Activated CD8-positive, alpha-beta memory T cell treated with anti-CD3 and anti-CD28 coated beads, Interleukin-2, amount 50 U/mL, for 4 hours (primary cell): ENCODE data around the gene CCT3.
A peak's percentile ranks its signal among the peaks of the same experiment; 100 is the strongest.
"Not testable (repeated sequence)": the region's sequence is repeated elsewhere in the genome, so short reads cannot be mapped to it uniquely, and the experiment has no call there.

Source experiments
- DNase-seq: peaks from one replicate; pipeline ENCODE4 v3.0.0-alpha.2; 2020

The CCT3 gene

DNA sequence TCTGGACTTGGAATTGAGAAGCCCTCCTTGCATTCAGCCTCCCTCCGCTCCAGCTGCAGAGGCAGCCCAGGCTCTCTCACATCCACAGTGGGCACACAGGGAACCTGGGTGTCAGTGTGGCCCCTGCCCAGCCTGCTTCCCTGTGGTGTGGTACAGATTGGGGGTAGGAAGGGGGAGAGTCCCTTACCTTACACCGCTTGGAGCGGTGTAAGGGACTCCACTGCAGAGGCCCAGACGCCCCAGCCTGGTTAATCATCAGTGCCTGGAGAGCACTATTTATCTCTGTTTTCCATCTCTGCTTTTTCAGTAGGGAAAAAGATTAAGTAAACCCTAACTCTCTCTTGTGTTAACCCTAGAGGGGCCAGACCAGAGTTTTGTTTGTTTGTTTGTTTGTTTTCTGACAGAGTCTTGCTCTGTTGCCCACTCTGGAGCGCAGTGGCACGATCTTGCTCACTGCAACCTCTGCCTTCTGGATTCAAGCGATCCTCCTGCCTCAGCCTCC is 30.1 kb upstream of the CCT3 start:
- DNase-seq, result no peak

DNA sequence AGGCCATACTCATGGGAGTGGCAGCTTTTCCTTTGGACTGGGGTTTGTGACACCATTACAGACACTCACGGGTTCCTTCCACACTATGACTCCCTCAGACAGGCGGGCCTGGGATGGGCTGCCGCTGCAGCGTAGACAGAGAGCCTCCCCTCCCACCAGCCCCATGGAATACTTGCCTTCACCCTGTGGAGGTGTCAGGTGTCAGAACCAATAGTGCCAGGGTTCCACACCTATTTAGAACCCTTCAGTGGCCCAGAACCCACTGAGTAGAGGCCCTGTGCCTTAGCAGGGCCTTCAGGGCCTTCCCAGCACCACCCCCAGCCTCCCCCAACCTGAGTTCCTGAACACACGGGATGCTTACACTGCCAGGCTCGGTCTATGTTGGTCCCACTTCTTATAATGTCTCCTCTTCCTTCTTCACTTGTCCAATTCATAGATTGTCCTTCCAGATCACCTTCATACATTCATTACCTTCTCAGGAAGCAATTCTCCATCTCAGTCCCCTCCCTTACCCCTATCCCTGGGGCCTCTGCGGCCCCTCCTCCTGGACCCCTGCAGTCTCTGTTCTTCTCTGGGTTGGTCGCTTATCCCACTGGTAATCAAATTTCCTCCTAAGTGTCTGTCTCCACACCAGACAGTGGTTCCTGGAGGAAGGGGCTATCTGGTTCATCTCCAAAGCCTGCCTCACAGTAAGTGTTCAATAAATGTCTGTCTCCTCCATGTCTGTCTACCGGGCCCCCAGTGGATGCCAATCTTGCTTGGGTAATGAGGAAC is 29.5 kb upstream of the CCT3 start:
- no peak for DNase-seq

DNA sequence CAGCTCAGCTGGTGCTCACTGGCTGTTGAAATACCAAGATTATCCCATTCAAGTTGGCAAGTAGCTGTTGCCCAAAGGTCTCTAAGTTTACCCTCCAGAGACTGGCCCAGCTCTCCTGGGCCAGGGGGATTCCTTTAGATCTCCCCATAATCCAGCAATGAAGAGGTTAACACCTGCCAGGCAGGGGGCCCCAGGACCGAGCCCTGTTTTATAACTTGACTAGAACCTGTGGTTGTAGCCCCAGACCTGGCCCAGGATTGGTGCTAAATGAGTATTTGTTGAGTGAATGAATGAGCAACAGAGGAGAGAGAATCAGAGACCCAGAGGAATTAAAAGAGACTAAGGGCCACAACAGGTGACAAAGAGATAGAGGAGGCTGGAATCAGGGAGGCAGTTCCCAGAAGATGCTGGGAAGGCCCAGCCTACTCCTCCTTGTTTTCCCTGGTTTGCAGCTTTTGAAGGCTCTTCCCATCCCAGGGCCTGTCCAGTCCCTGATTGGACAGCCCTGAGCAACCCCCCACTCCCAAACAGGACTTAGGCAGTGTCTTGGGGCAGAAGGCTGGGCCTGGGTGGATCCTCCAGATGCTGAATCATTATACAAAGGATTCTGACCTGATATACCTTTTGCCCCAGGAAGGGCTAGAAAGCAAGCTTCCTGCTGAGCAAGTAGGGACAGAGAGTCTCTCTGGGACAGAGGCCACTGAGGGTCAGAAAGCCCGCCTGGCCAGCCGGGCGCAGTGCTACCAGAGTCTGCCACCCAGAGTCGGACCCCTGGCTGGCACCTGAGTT is 28.5 kb upstream of the CCT3 start:
- no peak for DNase-seq

- no peak for DNase-seq
These were observed 27.7 kb upstream of the CCT3 start for GRCh38 chr1:156365754-156366153.

DNA sequence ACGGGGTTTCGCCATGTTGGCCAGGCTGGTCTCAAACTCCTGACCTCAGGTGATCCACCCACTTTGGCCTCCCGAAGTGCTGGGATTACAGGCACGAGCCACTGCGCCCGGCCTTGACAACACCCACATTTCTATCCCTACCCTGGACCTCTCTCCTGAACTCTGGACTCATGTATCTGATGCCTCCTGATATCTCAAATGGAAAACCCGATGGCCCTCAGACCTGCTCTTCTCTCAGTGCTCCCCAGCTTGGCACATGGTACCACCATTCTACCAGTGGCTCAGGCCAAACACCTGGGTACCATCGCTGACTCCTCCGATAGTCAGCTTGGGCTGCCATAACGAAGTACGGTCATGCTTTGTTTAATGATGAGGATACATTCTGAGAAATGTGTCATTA is 22.4 kb upstream of the CCT3 start:
- no peak for DNase-seq

DNA sequence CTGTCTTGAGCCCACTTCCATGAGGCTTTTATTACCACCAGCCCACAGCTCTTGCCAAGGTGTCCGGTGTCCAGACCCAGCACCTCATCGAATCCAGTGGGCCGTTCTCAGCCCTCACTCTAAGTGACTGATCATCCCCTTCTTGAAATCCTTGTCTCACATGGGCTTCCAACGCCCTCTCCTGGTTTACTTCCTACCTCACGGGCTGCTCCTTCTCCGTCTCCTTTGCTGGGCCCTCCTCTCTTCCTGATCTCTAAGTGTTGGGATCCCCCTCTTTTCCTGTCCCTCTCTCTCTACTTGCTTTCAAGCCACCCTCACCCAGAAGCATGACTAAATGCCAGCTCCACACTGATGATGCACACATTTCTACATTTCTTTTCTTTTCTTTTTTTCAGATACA is 21.9 kb upstream of the CCT3 start:
- DNase-seq, result no peak

GRCh38 chr1:156359249-156359648 is 21.2 kb upstream of the CCT3 start:
- DNase-seq, result no peak

- DNase-seq, result no peak
These were observed 20.5 kb upstream of the CCT3 start for GRCh38 chr1:156358641-156359040.

DNA sequence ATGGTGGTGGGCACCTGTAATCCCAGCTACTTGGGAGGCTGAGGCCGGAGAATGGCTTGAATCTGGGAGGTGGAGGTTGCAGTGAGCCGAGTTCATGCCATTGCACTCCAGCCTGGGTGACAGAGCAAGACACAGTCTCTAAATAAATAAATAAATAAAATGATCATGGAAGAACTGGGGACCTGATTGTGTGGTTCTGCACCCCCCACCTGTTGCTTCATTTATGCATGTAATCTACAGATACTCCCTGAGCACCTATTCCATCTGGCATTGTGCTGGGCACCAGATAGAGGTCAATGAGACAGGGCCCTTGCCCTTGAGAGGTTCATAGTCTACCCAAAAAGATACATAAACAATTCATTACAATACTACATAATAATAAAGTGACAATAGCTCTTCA is 19.9 kb upstream of the CCT3 start:
- DNase-seq, result no peak

DNA sequence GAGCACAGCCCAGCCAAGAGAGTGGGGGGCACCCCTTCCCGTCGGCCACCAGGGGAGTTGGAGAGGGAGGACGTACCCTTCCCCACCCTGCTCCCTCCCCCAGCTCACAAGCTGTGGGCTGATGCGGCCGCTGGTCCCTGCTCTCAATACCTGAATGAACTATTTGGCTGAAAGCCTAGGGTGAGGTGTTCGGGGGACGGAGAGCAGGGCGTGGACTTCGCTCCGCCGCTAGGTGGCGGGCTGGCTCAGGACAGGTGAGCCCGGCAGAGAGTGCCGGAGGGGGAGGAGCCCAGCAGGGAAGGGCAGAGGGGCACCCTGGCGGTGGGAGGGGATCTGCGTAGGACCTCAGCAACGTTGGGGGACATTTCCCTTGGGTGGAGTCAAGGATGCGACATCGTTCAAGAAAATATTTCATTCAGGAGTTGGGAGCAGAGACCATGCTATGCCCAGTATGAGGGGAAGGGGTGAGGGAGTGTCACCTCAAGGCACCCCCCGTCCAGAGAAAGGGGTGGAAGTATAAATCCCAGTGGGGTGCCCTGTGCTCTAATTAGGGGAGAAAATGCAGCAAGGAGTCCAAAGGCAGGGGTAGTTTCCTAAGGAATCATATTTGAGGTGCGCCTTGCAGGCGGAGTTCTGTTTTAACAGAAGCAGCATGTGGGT is 18.9 kb upstream of the CCT3 start:
- DNase-seq, result peak; percentile 74

DNA sequence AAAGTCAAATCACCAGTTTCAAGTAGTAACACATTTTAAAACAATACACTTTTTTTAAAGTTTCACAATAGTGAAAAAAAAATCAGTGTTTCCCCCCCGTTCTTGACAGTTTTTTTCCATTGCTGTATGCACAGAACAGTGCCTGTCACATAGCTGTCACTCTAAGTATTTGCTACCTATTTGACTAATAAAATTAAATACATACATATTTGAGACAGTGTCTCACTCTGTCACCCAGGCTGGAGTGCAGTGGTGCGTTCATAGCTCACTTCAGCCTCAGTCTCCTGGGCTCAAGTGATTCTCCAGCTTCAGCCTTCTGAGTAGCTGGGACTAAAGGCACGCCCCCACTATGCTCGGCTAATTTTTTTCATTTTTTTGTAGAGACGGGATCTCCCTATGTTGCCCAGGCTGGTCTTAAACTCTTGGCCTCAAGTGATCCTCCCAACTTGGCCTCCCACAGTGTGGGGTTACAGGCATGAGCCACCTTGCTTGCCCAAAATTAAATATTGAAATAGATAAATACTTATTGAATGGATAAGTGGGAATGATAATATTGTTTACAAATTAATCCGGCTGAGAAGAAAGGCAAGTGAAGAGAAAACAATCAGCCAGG is 18.3 kb upstream of the CCT3 start:
- no peak for DNase-seq

DNA sequence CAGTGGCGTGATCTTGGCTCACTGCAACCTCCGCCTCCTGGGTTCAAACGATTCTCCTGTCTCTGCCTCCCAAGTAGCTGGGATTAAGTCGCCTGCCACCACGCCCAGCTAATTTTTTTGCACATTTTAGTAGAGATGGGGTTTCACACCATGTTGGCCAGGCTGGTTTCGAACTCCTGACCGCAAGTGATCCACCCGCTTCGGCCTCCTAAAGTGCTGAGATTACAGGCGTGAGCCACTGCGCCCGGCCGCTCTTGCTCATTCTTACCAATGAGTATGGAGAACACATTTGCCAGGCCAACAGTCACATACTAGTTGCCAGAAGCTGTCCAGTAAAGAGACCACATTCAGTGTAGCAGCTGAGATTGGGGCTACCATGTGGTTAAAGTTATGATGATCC is 14.4 kb upstream of the CCT3 start:
- not testable (repeated sequence) for DNase-seq

- no peak for DNase-seq
These were observed 9.2 kb upstream of the CCT3 start for GRCh38 chr1:156347331-156347730.

GRCh38 chr1:156346636-156347035 is 8.5 kb upstream of the CCT3 start:
- no peak for DNase-seq

DNA sequence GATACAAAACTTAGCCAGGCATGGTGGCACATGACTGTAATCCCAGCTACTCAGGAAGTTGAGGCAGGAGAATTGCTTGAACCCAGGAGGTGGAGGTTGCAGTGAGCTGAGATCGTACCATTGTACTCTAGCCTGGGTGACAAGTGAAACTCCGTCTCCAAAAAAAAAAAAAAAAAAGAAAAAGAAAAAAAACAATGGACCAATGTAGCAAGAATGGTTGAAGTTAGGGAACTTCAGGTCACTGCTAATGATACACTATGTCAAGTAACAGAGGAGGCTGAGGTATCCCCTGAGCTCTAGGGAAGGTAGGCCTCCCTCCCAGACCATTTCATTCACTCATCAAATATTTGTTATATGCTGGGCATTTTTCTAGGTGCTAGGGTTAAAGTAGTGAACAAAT is 7.9 kb upstream of the CCT3 start:
- not testable (repeated sequence) for DNase-seq

DNA sequence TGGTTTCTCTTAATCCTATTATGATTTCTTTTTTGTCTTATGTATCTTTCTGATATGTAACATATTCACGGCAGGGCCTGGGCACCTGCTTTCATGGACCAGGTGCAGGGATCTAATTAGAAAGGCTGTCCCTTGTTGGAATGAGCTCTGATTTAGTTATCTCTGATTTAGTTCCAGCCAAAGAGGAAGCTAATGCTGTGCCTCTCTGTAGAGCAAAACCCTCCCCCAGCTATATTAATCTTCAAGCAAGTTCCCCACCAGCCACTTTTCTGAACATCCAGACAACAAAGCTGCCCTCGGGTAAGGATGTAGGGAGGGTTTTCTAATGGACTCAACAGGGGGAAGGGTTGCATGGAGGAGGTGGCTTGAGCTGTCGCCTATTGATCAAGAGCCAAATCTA is 6.3 kb upstream of the CCT3 start:
- DNase-seq, result no peak

GRCh38 chr1:156342166-156342955 is 4.3 kb upstream of the CCT3 start:
- no peak for DNase-seq

DNA sequence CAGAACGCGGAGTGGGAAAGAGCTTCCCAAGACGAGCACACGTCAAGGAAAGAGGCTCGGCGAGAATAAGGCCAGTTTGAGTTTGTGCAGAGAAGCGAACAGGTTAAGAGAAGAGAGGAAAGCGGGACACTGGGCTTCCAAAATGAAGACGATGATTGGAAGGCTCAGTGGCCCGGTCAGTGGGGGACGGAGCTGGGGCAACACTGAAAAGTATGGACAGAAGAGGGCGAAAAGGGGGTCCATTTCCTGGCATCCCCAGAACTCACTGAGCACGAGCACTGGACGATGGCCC is 258 bp downstream of the CCT3 start:
- DNase-seq, result no peak

- DNase-seq, result no peak
These were observed 822 bp downstream of the CCT3 start for GRCh38 chr1:156337052-156337887.

DNA sequence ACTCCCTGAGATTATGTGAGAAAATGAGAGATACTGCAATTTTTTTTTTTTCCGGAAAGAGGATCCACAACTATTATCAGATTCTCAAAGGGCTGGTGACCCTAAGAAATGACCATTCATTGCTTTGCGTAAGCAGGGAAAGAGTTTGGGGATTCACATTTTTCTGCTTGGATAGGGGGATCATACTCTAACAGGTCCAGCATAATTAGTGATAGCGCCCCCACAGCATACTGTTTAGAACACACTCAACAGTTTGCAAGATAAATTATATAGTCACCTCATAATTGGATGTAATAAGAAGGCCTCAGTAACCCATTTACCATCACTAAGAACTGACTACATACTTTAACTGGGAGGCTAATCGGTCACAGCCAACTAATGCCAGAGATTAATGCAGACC is 1.9 kb downstream of the CCT3 start:
- no peak for DNase-seq

DNA sequence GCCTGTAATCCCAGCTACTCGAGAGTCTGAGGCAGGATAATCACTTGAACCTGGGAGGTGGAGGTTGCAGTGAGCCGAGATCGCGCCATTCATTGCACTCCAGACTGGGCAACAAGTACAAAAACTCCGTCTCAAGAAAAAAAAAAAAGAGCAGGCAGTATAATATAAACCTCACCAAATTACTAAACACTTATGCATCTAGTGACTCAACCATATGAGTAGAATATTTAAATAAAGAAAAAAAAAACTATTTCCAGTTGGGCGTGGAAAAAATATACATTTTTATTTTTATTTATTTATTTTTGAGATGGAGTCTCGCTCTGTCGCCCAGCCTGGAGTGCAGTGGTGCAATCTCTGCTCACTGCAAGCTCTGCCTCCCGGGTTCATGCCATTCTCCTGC is 14.9 kb downstream of the CCT3 start:
- not testable (repeated sequence) for DNase-seq

DNA sequence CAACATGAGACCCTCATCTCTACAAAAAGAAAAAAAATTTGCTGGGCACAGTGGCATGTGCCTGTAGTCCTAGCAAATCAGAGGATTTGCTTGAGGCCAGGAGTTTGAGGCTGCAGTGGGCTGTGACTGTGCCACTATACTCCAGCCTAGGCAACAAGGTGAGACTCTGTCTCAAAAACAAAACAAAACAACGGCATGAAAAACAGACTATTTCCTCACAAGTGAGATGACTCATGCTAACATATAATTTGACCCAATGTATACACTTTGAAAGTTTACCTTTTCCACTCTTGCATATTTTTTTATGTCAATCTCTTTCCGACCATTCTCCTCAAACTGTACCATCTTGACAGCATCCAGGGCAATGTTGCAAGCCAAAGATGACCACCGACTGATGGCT is 17.5 kb downstream of the CCT3 start:
- DNase-seq, result no peak
